ENCODE measurements around the gene LUC7L3. TPM values are rescaled to one million over a fixed set of nuclear protein-coding genes. Genes with fewer than 3 reads are reported as not detected.

The LUC7L3 gene
- total RNA-seq, 1 experiment from 2014 or later, result 154 TPM

- no peak overlapping the region for H2AK5ac ChIP-seq (ENCODE audit: insufficient read length, low read length)
- no peaks in the 10 kb centered on the region for H3K27me3 ChIP-seq (ENCODE audit: insufficient read depth, low read length)
- H3K23ac ChIP-seq (ENCODE audit: insufficient read length, low read depth, low read length), result no peak overlapping the region
- no peak overlapping the region for H2BK12ac ChIP-seq (ENCODE audit: insufficient read length, low read depth, low read length)
- H4K91ac ChIP-seq (ENCODE audit: insufficient read length, low read depth, low read length), result no peak overlapping the region
- no peaks in the 10 kb centered on the region for H3K4me1 ChIP-seq (ENCODE audit: insufficient read depth, low read length)
- H3K14ac ChIP-seq (ENCODE audit: insufficient read depth, low read length), result no peak overlapping the region
- no CpG with 5 or more reads among the region's 11 CpGs for WGBS (ENCODE audit: extremely low coverage, insufficient read length, low lambda C conversion rate)
- no peak overlapping the region for H3K4me2 ChIP-seq (ENCODE audit: insufficient read depth, insufficient read length, low read length)
- no peak overlapping the region for H2BK120ac ChIP-seq (ENCODE audit: low read depth, low read length, poor library complexity, severe bottlenecking)
- Mint-ChIP-seq H3K27ac (no peak overlapping the region), H3K9me3 (no peaks in the 10 kb centered on the region; a peak in 1 of 5 replicates), H3K27me3 (ENCODE audit: low read depth) (peaks cover 3% of the 10 kb centered on the region), H3K4me3 (no peak overlapping the region), H3K36me3 (ENCODE audit: insufficient read depth in 1 of 3, low read depth in 3 of 3) (no peaks in the 10 kb centered on the region), H3K4me1 (peaks cover 7 to 12% of the 10 kb centered on the region in 2 experiments; a peak in 3 of 4 replicates)
- no peak for DNase-seq
- no peak overlapping the region for H3T11ph ChIP-seq (ENCODE audit: low read length)
- no peak overlapping the region for H4K8ac ChIP-seq (replicated peaks; ENCODE audit: insufficient read length, low read depth, low read length)
- H3K79me2 ChIP-seq (ENCODE audit: insufficient read depth, low read length), result no peaks in the 10 kb centered on the region
- no peak overlapping the region for H3K4ac ChIP-seq (ENCODE audit: low read depth, low read length)
- no peak overlapping the region for H3K27ac ChIP-seq (ENCODE audit: insufficient read length, low read depth, low read length)
- H3K9ac ChIP-seq (ENCODE audit: extremely low read depth, insufficient read length, low read length), result no peak overlapping the region
- TF ChIP-seq, protein P1, sequence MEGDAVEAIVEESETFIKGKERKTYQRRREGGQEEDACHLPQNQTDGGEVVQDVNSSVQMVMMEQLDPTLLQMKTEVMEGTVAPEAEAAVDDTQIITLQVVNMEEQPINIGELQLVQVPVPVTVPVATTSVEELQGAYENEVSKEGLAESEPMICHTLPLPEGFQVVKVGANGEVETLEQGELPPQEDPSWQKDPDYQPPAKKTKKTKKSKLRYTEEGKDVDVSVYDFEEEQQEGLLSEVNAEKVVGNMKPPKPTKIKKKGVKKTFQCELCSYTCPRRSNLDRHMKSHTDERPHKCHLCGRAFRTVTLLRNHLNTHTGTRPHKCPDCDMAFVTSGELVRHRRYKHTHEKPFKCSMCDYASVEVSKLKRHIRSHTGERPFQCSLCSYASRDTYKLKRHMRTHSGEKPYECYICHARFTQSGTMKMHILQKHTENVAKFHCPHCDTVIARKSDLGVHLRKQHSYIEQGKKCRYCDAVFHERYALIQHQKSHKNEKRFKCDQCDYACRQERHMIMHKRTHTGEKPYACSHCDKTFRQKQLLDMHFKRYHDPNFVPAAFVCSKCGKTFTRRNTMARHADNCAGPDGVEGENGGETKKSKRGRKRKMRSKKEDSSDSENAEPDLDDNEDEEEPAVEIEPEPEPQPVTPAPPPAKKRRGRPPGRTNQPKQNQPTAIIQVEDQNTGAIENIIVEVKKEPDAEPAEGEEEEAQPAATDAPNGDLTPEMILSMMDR (conservative IDR thresholded peaks at IDR 0.05), result no peak
- H4K5ac ChIP-seq (ENCODE audit: insufficient read length, low read depth, low read length), result no peak overlapping the region
- H4K20me1 ChIP-seq (ENCODE audit: control insufficient read depth, insufficient read depth, insufficient read length), result no peaks in the 10 kb centered on the region
- H2AFZ ChIP-seq (ENCODE audit: low read length), result no peak overlapping the region
- H3K9me3 ChIP-seq (ENCODE audit: control insufficient read depth, low read depth, low read length), result no peaks in the 10 kb centered on the region
- no peaks in the 10 kb centered on the region for H3K79me1 ChIP-seq (ENCODE audit: insufficient read depth, low read depth, low read length, poor library complexity, severe bottlenecking)
- no peak overlapping the region for H2BK5ac ChIP-seq (ENCODE audit: insufficient read length, low read length)
- H2BK15ac ChIP-seq (ENCODE audit: low read depth, low read length), result no peak overlapping the region
- H3K56ac ChIP-seq (ENCODE audit: insufficient read length, low read depth, low read length), result no peak overlapping the region
- H2BK20ac ChIP-seq (ENCODE audit: low read depth, low read length, poor library complexity, severe bottlenecking), result no peak overlapping the region
- H3K18ac ChIP-seq (ENCODE audit: insufficient read length, low read depth, low read length), result no peak overlapping the region
- H3K23me2 ChIP-seq (ENCODE audit: insufficient read length, low read depth, low read length, poor library complexity, severe bottlenecking), result no peaks in the 10 kb centered on the region
Observed at GRCh38 chr17:50679008-50679544, 40.3 kb upstream of the LUC7L3 start.
